Raji (cell line): ENCODE measurements around the gene LSM14B.

Source experiments
- POLR2A ChIP-seq: IDR thresholded peaks from 2 replicates; pipeline ENCODE4 v1.6.1; 2011; ENCODE audit warnings: low read depth, low read length, control low read depth; ENCODE audit not compliant: insufficient read depth

Gene LSM14B

GRCh38 chr20:62136283-62137091, 14.2 kb downstream of the LSM14B start:
- no peak for TF ChIP-seq POLR2A

GRCh38 chr20:62137092-62137384, 14.8 kb downstream of the LSM14B start:
- TF ChIP-seq POLR2A, result no peak

- no peak for TF ChIP-seq POLR2A
Measured at GRCh38 chr20:62137478-62138203, 15.4 kb downstream of the LSM14B start.

- TF ChIP-seq POLR2A, result no peak
Measured at GRCh38 chr20:62138204-62138543, 15.9 kb downstream of the LSM14B start.

GRCh38 chr20:62138912-62139311, 16.6 kb downstream of the LSM14B start:
- TF ChIP-seq POLR2A, result no peak

- no peak for TF ChIP-seq POLR2A
Measured at GRCh38 chr20:62139636-62140035, 17.4 kb downstream of the LSM14B start.

- no peak for TF ChIP-seq POLR2A
Measured at GRCh38 chr20:62141043-62141396, 18.7 kb downstream of the LSM14B start.

- TF ChIP-seq POLR2A, result no peak
Measured at GRCh38 chr20:62141397-62142251, 19.3 kb downstream of the LSM14B start.

GRCh38 chr20:62142252-62143080, 20.2 kb downstream of the LSM14B start:
- no peak for TF ChIP-seq POLR2A

- TF ChIP-seq POLR2A, result peak; percentile 70
Measured at GRCh38 chr20:62143081-62143956, 21.0 kb downstream of the LSM14B start, which contains the start of the genes PSMA7 and SS18L1. PSMA7 (minus strand) TSS chr20:62143394; CDS start chr20:62143303, 91 bp downstream. SS18L1 (plus strand) TSS chr20:62143769; CDS start chr20:62143821, 52 bp downstream.

GRCh38 chr20:62143957-62144825, 21.9 kb downstream of the LSM14B start:
- no peak for TF ChIP-seq POLR2A

GRCh38 chr20:62145688-62146018, 23.4 kb downstream of the LSM14B start:
- TF ChIP-seq POLR2A, result no peak
